Right kidney (tissue), 1 donor: ENCODE measurements around the gene HOXC10.

ENCODE experiments used
- DNase-seq: peaks from one replicate; pipeline ENCODE4 v3.0.0-alpha.2; 2016

HOXC10 gene

GRCh38 chr12:54039417-54040147 lies 54.6 kb downstream of the HOXC10 start:
- DNase-seq: no peak
